Mesothelial cell of epicardium (in vitro differentiated cells): ENCODE data around the gene CCL16. TPM values are rescaled to one million over a fixed set of nuclear protein-coding genes. Genes with fewer than 3 reads are reported as not detected.

Source experiments
- DNase-seq, 2 experiments: peaks; one replicate each; pipeline ENCODE4 v3.0.0; 2021; ENCODE audit warnings: low spot score in 2 of 2; ENCODE audit not compliant: unreplicated experiment in 2 of 2
- H3K27ac Mint-ChIP-seq: 2 replicates; pipeline ENCODE4 v1.8.0; 2021; ENCODE audit warnings: mixed read lengths
- H3K27me3 Mint-ChIP-seq: 2 replicates; pipeline ENCODE4 v1.8.0; 2021; ENCODE audit warnings: low read depth, mixed read lengths
- H3K36me3 Mint-ChIP-seq: 2 replicates; pipeline ENCODE4 v1.8.0; 2021; ENCODE audit warnings: mixed read lengths
- H3K4me1 Mint-ChIP-seq: 2 replicates; pipeline ENCODE4 v1.8.0; 2021; ENCODE audit warnings: mixed read lengths
- H3K4me3 Mint-ChIP-seq: 2 replicates; pipeline ENCODE4 v1.8.0; 2021; ENCODE audit warnings: mild to moderate bottlenecking, moderate library complexity, mixed read lengths
- H3K9me3 Mint-ChIP-seq: 2 replicates; pipeline ENCODE4 v1.8.0; 2021; ENCODE audit warnings: mixed read lengths
- CTCF ChIP-seq: fragments of 200-600 bp; sonication (generic); IDR thresholded peaks from one replicate; pipeline ENCODE4 v1.5.0; 2021; ENCODE audit warnings: antibody characterized with exemption; ENCODE audit not compliant: unreplicated experiment
- total RNA-seq: library from RNA; stranded (reverse); gene quantifications from 3 replicates; pipeline ENCODE4 v1.2.1, GENCODE V29; 2021

The CCL16 gene
- total RNA-seq, 1 donor from 2014 or later = not detected

GRCh38 chr17:35984140-35984539 lies 2.8 kb upstream of the CCL16 start:
- Mint-ChIP-seq H3K4me3 (no peak overlapping the region), H3K4me1 (no peaks in the 10 kb centered on the region), H3K27ac (no peak overlapping the region), H3K27me3 (peaks cover 47% of the 10 kb centered on the region), H3K9me3 (peaks cover 6% of the 10 kb centered on the region), H3K36me3 (no peaks in the 10 kb centered on the region)
- no peak for TF ChIP-seq CTCF
- no peak for DNase-seq

- no peaks in the 10 kb centered on the region for H3K9me3 Mint-ChIP-seq
- TF ChIP-seq CTCF = no peak
- no peak overlapping the region for H3K27ac Mint-ChIP-seq
- peak in 1 of 2 experiments; percentile 19 for DNase-seq
- H3K4me3 Mint-ChIP-seq = no peak overlapping the region
- no peaks in the 10 kb centered on the region for H3K4me1 Mint-ChIP-seq
- peaks cover 54% of the 10 kb centered on the region for H3K27me3 Mint-ChIP-seq
- no peaks in the 10 kb centered on the region for H3K36me3 Mint-ChIP-seq
These were observed 1.3 kb upstream of the CCL16 start for GRCh38 chr17:35982409-35983191.

- Mint-ChIP-seq H3K4me3 (no peak overlapping the region), H3K9me3 (no peaks in the 10 kb centered on the region), H3K27ac (no peak overlapping the region), H3K27me3 (peaks cover 52% of the 10 kb centered on the region), H3K36me3 (no peaks in the 10 kb centered on the region), H3K4me1 (no peaks in the 10 kb centered on the region)
- TF ChIP-seq CTCF = no peak
- DNase-seq = peak in 1 of 2 experiments; percentile 38
These were observed 622 bp upstream of the CCL16 start for GRCh38 chr17:35981908-35982330.

GRCh38 chr17:35978346-35978745 lies 3.0 kb downstream of the CCL16 start:
- TF ChIP-seq CTCF = no peak
- Mint-ChIP-seq H3K36me3 (no peaks in the 10 kb centered on the region), H3K4me1 (no peaks in the 10 kb centered on the region), H3K27ac (no peak overlapping the region), H3K9me3 (no peaks in the 10 kb centered on the region), H3K27me3 (peaks cover 36% of the 10 kb centered on the region), H3K4me3 (no peak overlapping the region)
- DNase-seq = peak in 1 of 2 experiments; percentile 14

GRCh38 chr17:35977509-35977908 lies 3.8 kb downstream of the CCL16 start:
- TF ChIP-seq CTCF = no peak

More at GRCh38 chr17:35977509-35977908, 3.8 kb downstream of the CCL16 start:
- Mint-ChIP-seq H3K4me1 (no peaks in the 10 kb centered on the region), H3K27ac (no peak overlapping the region), H3K27me3 (peaks cover 31% of the 10 kb centered on the region), H3K4me3 (no peak overlapping the region), H3K36me3 (no peaks in the 10 kb centered on the region), H3K9me3 (no peaks in the 10 kb centered on the region)
- DNase-seq = peak in 1 of 2 experiments; percentile 20
